ENCODE data around the gene CRIM1. TPM values are rescaled to one million over a fixed set of nuclear protein-coding genes. Genes with fewer than 3 reads are reported as not detected.

Gene CRIM1
- total RNA-seq, 1 experiment from 2014 or later: 133 TPM

- Histone ChIP-seq H2AFZ (no peak overlapping the region), H3K9me2 (ENCODE audit: insufficient read depth) (no peaks in the 10 kb centered on the region), H3F3A (ENCODE audit: insufficient read depth, low read depth) (no peaks in the 10 kb centered on the region; the same call in 1 of the 2 replicates), H3K79me2 (ENCODE audit: low read depth) (peaks cover 85% of the 10 kb centered on the region), H3K27ac (no peak overlapping the region), H3K4me2 (no peak overlapping the region), H3K9me3 (ENCODE audit: insufficient read depth, low read depth) (no peaks in the 10 kb centered on the region), H3K4me1 (replicated peaks; ENCODE audit: insufficient read depth) (peaks cover 13% of the 10 kb centered on the region), H4K20me1 (ENCODE audit: insufficient read depth) (no peaks in the 10 kb centered on the region; the same call in 1 of the 2 replicates), H3K36me3 (ENCODE audit: low read depth) (0 out of 2 replicates have a peak, but pooled peaks cover 4% of the 10 kb centered on the region), H3K27me3 (ENCODE audit: insufficient read depth, low read depth) (no peaks in the 10 kb centered on the region), H3K4me3 (no peak overlapping the region)
- BruUV-seq (replicated peaks): no TSS peak
- intact Hi-C loops (cut with micrococcal nuclease; ENCODE audit: unreplicated experiment): loop anchor here (2.0 to 5.0 kb wide), 2 partner anchors 29 to 37 kb away; no protein-coding TSS in a partner anchor
- TF ChIP-seq, protein P1, sequence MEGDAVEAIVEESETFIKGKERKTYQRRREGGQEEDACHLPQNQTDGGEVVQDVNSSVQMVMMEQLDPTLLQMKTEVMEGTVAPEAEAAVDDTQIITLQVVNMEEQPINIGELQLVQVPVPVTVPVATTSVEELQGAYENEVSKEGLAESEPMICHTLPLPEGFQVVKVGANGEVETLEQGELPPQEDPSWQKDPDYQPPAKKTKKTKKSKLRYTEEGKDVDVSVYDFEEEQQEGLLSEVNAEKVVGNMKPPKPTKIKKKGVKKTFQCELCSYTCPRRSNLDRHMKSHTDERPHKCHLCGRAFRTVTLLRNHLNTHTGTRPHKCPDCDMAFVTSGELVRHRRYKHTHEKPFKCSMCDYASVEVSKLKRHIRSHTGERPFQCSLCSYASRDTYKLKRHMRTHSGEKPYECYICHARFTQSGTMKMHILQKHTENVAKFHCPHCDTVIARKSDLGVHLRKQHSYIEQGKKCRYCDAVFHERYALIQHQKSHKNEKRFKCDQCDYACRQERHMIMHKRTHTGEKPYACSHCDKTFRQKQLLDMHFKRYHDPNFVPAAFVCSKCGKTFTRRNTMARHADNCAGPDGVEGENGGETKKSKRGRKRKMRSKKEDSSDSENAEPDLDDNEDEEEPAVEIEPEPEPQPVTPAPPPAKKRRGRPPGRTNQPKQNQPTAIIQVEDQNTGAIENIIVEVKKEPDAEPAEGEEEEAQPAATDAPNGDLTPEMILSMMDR (conservative IDR thresholded peaks at IDR 0.05): no peak
- TF ChIP-seq EZH2 (IDR thresholded peaks at IDR 0.05; ENCODE audit: low read depth): no peak
- ChIA-PET POLR2A (ENCODE audit: unreplicated experiment) (no interaction called here), CTCF (interaction anchor here (1.0 kb wide), 1 partner anchor 21 kb away, joined by 3 read pairs; no protein-coding TSS in a partner anchor)
- no peak for DNase-seq
Measured at GRCh38 chr2:36409935-36410334, 54.4 kb downstream of the CRIM1 start.

GRCh38 chr2:36410681-36411080, 55.1 kb downstream of the CRIM1 start:
- Histone ChIP-seq H3K4me1 (replicated peaks; ENCODE audit: insufficient read depth) (peaks cover 12% of the 10 kb centered on the region; the same call in 1 of the 2 replicates), H4K20me1 (ENCODE audit: insufficient read depth) (peaks cover 5% of the 10 kb centered on the region; the same call in 1 of the 2 replicates), H3K27ac (no peak overlapping the region), H3K4me3 (no peak overlapping the region), H2AFZ (no peak overlapping the region), H3K9me2 (ENCODE audit: insufficient read depth) (no peaks in the 10 kb centered on the region), H3K79me2 (ENCODE audit: low read depth) (peaks cover 84% of the 10 kb centered on the region), H3F3A (ENCODE audit: insufficient read depth, low read depth) (no peaks in the 10 kb centered on the region; the same call in 1 of the 2 replicates), H3K4me2 (no peak overlapping the region), H3K9me3 (ENCODE audit: insufficient read depth, low read depth) (no peaks in the 10 kb centered on the region), H3K27me3 (ENCODE audit: insufficient read depth, low read depth) (no peaks in the 10 kb centered on the region), H3K36me3 (ENCODE audit: low read depth) (0 out of 2 replicates have a peak, but pooled peaks cover 4% of the 10 kb centered on the region)
- DNase-seq: no peak
- BruUV-seq (replicated peaks): no TSS peak
- TF ChIP-seq, protein P1 (conservative IDR thresholded peaks at IDR 0.05): no peak
- no peak for TF ChIP-seq EZH2 (IDR thresholded peaks at IDR 0.05; ENCODE audit: low read depth)
- intact Hi-C loops (cut with micrococcal nuclease; ENCODE audit: unreplicated experiment): loop anchor here (2.0 to 5.0 kb wide), 2 partner anchors 30 to 37 kb away; no protein-coding TSS in a partner anchor
- ChIA-PET CTCF (no interaction called here), POLR2A (ENCODE audit: unreplicated experiment) (no interaction called here)

GRCh38 chr2:36411962-36412444, 56.4 kb downstream of the CRIM1 start:
- Histone ChIP-seq H3K27ac (no peak overlapping the region), H3K9me2 (ENCODE audit: insufficient read depth) (no peaks in the 10 kb centered on the region), H3K27me3 (ENCODE audit: insufficient read depth, low read depth) (no peaks in the 10 kb centered on the region), H3K36me3 (ENCODE audit: low read depth) (0 out of 2 replicates have a peak, but pooled peaks cover 4% of the 10 kb centered on the region), H3K4me2 (no peak overlapping the region), H2AFZ (no peak overlapping the region), H3K9me3 (ENCODE audit: insufficient read depth, low read depth) (no peaks in the 10 kb centered on the region), H3K79me2 (ENCODE audit: low read depth) (peaks cover 81% of the 10 kb centered on the region), H3F3A (ENCODE audit: insufficient read depth, low read depth) (no peaks in the 10 kb centered on the region; the same call in 1 of the 2 replicates), H3K4me1 (replicated peaks; ENCODE audit: insufficient read depth) (peaks cover 12% of the 10 kb centered on the region; the same call in 1 of the 2 replicates), H3K4me3 (no peak overlapping the region), H4K20me1 (ENCODE audit: insufficient read depth) (peaks cover 6% of the 10 kb centered on the region; the same call in 1 of the 2 replicates)
- intact Hi-C loops (cut with micrococcal nuclease; ENCODE audit: unreplicated experiment): loop anchor here (1.0 to 5.0 kb wide), 5 partner anchors 8 to 74 kb away; no protein-coding TSS in a partner anchor
- TF ChIP-seq, protein P1 (conservative IDR thresholded peaks at IDR 0.05): no peak
- no peak for TF ChIP-seq EZH2 (IDR thresholded peaks at IDR 0.05; ENCODE audit: low read depth)
- peak in 1 of 2 experiments; percentile 25 for DNase-seq
- no TSS peak for BruUV-seq (replicated peaks)
- ChIA-PET POLR2A (ENCODE audit: unreplicated experiment) (interaction anchor here (0.5 to 1.2 kb wide), 7 partner anchors 41 to 730 kb away, joined by 3 to 15 read pairs (median 4); no protein-coding TSS in a partner anchor), CTCF (interaction anchor here (0.6 to 1.0 kb wide), 4 partner anchors 10 to 45 kb away, joined by 4 to 17 read pairs (median 7); no protein-coding TSS in a partner anchor)

Measured in PC-9 (cell line).